SKM-1 (cell line): Measurements from ENCODE around the gene SALL1.

ENCODE experiments used
- DNase-seq: peaks from one replicate; lab custom pipeline; 2025; ENCODE audit not compliant: unreplicated experiment; lab: John Stamatoyannopoulos, UW

SALL1 gene

DNA sequence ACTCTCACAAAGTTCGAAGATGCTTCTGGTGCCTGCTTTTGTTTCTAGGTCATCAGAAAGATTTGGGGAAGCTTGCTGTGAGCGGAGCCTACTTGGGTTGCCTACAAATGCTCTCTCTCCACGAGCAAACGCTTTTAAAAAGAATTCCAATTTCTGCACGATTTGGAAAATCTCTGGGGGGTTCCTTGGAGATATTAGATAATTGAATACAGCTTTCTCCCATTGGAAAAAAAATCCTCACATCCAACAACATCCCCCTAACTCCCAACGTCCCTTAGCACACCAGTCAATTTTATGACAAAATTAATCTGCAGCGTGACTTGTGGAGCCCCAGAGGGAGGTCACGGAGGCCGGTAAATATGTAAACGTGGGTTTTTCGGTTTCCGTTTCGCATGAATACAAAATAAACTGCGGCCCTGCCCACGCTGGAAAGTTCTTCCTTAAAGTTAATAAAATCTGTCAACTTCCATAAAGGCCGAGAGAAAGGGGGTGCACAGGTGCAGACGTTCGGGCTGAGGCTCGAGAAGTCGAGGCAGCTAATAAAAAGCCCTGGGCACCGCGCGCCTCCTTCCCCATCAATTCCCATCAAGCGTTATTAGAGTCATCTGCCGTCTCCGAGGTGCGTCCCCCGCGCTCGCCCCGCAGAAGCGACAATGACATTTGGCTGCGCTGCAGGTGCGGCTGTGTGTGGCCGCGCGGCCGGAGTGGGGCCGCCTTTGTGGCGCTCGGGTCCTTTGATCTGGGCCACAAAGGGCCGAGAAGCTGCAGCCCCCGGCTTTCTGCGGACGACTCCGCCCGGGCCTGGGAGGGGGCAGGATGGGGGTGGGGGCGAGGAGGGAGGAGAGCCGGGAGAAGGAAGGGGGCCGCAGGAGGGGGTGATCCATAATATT is 37.6 kb downstream of the SALL1 start:
- DNase-seq: no peak

DNA sequence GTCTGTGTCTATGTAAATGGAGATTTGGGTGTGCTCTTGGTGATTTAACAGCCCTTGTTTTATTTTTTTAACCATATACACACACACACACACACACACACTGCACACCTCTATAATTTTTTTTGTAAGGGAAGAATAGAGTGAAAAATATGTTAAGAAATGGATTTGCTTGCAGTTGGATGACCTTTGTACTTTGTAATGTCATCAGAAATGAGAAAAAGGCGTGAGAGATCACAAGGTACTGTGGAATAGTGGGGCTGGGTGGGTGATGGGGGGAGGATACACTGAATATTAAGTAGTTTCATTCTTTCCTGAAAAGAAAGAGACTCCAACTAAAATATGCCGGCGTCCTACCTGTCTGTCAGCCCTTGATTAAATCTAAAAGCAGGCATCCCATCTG is 38.7 kb downstream of the SALL1 start:
- DNase-seq: no peak

DNA sequence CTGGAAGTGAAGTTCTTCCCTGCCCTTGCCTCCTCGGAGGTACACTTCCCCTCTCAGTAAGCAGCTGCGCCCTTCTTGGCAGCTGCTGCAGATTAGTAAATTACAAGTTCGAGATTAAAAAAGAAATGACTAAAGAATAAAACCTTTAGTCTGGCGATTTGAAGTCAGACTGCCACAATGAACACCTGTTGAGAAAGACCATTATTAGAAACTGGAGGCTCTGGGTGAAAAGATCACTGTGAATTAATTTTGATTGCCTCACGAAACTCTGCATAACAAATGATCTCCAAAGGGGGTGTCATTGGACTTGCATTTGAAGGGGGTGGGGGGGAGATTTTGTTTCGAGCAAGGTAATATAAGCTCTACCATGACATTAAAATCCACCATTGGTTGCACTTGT is 39.3 kb downstream of the SALL1 start:
- DNase-seq: no peak

DNA sequence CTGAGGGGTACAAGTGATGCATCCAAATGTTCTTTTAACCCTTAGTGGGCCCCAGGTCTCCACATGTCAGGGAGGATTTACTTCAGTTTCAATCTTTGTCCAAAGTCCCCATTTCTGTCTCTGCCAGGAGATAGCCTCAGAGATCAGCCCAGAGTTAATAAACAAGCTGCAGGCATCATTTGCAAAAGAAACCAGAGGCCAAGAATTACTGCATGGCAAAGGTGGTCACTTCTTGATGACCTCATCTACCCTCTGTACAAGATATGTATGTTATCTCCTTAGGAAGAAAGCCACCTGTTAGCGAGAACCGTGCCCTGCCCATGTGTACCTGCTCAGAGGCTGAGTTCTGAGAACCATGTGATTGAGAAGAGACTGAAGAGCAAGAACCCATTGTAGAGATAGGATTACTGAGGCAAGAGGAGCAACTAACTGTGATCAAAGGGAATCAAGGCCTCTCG is 40.3 kb downstream of the SALL1 start:
- no peak for DNase-seq

DNA sequence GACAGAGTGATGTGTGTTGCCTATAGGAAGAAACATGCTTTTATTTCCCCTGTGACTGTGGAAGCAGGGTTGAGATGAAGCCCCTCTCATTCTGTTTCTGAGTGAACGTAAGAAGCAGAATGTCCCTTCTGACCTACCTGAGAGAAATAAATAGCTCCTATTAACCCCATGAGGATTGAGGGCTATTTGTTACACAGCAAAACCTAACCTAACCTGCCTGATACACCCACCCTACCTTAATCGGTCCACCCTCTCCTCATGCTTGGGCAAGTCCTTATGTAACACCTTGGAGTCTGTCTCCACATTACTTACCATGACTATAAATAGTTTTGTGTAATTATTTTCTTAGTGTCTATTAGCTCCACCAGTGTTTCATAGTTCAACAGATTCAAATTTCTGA is 41.9 kb downstream of the SALL1 start:
- DNase-seq: no peak

DNA sequence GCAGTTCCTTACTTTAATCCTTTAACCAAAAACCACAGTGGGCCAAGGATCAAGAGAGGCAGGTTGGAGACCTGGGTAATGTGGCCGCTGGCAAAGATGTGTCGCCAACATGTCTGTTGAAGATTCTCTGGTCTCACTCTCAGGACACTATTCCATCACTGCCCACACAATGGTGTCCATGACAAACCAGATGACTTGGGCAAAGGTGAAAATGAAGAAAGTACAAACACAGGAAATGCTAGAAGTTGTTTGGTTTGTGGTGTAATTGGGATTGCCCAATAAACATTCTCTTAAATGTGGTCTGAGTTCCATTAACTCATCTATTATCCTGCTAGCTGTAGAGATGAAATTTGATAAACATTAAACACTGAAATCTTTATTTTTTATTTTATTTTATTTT is 43.3 kb downstream of the SALL1 start:
- no peak for DNase-seq

DNA sequence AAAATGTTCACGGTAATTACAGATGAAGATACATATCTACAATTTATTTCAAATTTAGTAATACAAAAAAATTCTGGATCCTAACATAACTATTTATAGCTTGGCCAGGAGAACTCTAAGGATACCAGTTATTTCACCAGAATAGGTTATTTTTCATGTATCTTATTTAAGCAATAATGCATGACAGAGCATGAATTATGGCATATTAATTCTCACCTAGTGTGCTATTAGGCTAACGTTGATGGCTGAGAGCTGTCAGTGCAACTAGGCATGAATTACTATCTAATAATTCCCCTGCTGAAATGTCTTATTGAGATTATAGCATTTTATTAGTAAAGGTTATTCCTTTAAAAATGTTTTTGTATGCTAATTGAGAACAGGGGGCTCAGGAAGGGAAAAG is 44.5 kb downstream of the SALL1 start:
- no peak for DNase-seq

DNA sequence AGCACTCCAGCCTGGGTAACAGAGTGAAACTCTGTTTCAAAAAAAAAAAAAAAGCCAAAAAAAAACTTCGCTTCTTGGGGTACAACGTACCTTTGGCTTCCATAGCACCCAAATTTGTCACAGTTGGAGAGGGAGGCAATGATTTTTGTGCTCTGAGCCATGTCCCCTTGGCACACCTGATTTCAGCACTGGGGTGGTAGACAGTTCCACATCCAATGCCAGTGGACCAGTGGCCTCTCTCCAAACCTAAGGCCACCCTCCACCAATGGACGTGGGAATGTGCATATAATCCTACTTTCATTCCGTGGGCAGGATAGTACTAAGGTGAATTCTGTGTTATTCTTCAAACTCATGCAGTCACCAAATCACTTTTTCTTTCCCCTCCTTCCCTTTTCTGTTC is 47.5 kb downstream of the SALL1 start:
- DNase-seq: no peak

DNA sequence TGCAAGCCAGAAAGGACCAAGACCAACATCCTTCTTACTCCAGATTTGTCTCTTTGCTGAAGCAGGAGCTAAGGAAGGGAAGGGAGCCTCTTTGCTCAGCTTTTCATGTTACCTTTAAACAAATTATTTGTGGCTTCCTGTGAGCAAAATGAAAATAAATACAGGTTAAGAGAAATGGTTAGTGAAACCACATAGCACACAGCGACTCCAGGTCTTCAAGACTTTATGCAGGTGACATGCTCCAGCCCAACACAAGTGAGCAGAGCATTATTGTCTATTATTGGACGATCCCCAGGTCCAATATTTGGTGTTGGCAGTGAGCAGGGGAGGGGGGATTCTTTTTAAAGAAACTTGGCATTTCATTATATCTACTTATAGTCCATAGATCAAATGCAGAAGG is 53.3 kb downstream of the SALL1 start:
- no peak for DNase-seq

- DNase-seq: no peak
Measured at GRCh38 chr16:51095890-51096626, 55.0 kb downstream of the SALL1 start.

DNA sequence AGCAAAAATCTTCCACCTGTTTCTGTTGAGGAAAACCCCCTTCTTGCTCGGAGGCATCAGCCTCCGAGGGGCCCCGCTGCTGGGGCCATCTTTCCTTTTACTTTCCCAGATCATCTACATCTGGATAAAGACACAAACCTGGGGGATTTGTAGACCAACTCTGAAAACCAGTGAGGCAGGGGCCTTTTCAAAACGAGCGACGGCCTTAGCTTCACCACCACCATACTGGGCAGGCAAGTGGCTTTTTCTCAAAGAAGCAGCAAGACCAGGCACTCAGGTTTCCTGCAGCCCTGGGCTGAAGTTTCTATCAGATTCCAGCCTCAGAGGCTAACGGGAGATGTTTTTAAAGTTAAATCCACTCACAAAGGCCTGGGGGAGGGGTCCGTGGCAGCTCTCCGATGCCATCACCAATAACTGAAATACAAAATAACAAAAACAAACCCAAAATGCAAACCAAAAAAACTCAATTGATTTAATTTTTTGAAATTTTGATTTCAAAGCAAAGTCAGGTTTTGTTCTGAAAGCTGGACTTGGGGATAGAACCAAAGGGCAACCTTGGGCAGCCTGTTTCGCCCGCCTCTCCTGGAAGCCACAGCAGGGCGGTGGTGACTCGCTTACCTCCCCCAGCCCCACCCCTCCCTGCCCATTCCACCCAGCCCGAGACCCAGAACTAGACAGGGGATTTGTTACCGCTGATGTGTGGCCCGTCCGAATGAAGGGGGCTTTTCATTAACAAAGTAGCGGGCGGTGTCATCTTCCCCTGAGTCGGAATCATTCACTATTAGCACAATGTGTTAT is 55.8 kb downstream of the SALL1 start:
- no peak for DNase-seq

DNA sequence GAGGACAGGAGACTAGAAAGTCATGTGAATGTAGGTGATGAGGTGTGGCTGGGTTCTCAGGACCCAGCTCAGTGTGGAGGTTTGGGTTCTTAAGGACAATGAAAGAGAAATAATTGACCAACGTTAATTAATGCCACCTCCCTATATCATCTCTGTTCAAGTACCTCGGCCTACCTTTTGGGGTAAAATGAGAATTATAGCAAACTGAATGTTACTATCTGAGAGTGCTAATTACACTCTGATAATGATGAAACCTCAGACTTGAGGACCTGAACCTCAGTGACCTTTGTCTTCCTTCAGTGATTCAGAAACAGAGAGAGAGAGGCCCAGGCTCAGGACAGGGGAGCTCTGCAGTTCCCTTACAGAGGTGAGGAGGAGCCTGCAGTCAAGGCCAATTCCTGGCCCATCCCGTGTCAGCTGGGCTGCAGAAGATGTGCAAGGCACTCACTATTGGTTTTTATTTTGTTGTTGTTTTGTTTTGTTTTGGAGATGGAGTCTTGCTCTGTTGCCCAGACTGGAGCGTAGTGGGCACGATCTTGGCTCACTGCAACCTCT is 57.3 kb downstream of the SALL1 start:
- no peak for DNase-seq
